ENCODE measurements around the gene TTC7B. TPM values are rescaled to one million over a fixed set of nuclear protein-coding genes. Genes with fewer than 3 reads are reported as not detected.

The TTC7B gene
- total and polyA plus RNA-seq, 9 of the 15 experiments (the other 6 are each of a cell fraction or from before 2014, with no cell fraction given): 2.2 to 77.2 (median 36.7) TPM

DNA sequence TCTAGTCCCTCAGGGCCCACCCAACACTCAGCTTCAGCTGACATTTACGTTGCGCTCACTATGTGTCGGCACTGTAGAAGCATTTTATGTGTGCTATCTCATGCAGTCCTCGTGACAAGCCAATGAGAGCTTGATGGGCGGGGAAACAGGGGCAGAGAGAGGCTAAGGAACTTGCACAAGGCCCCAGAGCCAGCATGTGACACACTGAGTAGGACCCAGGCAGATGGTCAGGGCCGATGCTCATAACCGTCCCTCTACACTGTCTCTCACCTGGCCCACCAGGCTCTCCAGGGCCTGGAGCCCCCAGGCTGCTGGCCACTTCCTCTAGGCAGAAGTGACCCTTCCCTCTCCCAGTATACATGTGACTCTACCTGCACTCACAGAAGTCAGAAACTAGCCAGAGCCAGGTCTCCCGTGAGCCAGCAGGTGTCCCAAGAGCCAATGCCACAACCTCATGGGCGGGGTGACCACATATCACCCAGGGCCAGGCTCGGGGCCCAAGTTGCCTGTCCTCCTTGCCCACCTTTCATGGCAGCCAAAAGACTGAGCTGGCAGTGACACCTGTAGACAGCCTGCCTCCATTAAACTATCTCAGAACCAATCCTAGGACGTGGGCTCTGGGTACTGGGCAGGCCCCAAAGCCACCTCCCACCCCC lies 38.3 kb downstream of the TTC7B start:
- Histone ChIP-seq H3K27me3 (ENCODE audit: control insufficient read depth in 2 of 2, insufficient read depth in 2 of 2, low read length in 2 of 2) (no peaks in the 10 kb centered on the region), H3K4me2 (ENCODE audit: insufficient read depth, low read length) (no peak overlapping the region), H3K36me3 (ENCODE audit: control insufficient read depth, insufficient read depth, low read length) (peaks cover 56% of the 10 kb centered on the region; the same call in 2 of the 3 replicates), H2AFZ (ENCODE audit: low read depth, low read length) (no peak overlapping the region), H3K9me3 (replicated peaks; ENCODE audit: control insufficient read depth, insufficient read depth, low read depth, low read length) (no peaks in the 10 kb centered on the region), H3K9me1 (ENCODE audit: control insufficient read depth, insufficient read depth, low read length) (no peaks in the 10 kb centered on the region), H3K79me2 (ENCODE audit: control insufficient read depth, insufficient read depth, low read length) (no peaks in the 10 kb centered on the region), H3K4me3 (no peak overlapping the region), H3K27ac (ENCODE audit: extremely low read depth, low read depth, low read length) (no peak overlapping the region), H4K20me1 (replicated peaks; ENCODE audit: control insufficient read depth, insufficient read depth, low read length) (no peaks in the 10 kb centered on the region; the same call in 1 of the 2 replicates), H3K9ac (ENCODE audit: insufficient read depth in 1 of 2, low read depth in 2 of 2, low read length in 2 of 2) (peak overlapping the region in 1 of 2 experiments; percentile 64; a peak in 1 of 4 replicates), H3K4me1 (replicated peaks in 1 of 2; ENCODE audit: control insufficient read depth in 2 of 2, insufficient read depth in 2 of 2, low read length in 2 of 2) (peaks cover 2 to 6% of the 10 kb centered on the region in 2 experiments; a peak in 3 of 5 replicates)
- DNase-seq (ENCODE audit: extremely low read depth in 1 of 4, low spot score in 3 of 4): peak in 1 of 4 experiments; percentile 41
- POLR2A ChIA-PET: interaction anchor here (0.6 to 1.6 kb wide), 5 partner anchors 14 to 521 kb away, joined by 3 read pairs; partner anchors contain the start of gene PSMC1
- intact Hi-C loops (cut with micrococcal nuclease): loop anchor here (10.0 kb wide), 1 partner anchor 117 kb away; no protein-coding TSS in a partner anchor
- in situ Hi-C loops (cut with MboI): no loop called here
- TF ChIP-seq, protein P1, sequence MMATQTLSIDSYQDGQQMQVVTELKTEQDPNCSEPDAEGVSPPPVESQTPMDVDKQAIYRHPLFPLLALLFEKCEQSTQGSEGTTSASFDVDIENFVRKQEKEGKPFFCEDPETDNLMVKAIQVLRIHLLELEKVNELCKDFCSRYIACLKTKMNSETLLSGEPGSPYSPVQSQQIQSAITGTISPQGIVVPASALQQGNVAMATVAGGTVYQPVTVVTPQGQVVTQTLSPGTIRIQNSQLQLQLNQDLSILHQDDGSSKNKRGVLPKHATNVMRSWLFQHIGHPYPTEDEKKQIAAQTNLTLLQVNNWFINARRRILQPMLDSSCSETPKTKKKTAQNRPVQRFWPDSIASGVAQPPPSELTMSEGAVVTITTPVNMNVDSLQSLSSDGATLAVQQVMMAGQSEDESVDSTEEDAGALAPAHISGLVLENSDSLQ (IDR thresholded peaks at IDR 0.05): peak; percentile 51; the same call in 1 of the 2 replicates
- TF ChIP-seq CEBPB (tag; IDR thresholded peaks at IDR 0.05) (peak; percentile 61), ZNF408 (CRISPR knock-in tag; IDR thresholded peaks at IDR 0.05; ENCODE audit: low read depth) (no peak)
- TF ChIP-seq, protein P2, sequence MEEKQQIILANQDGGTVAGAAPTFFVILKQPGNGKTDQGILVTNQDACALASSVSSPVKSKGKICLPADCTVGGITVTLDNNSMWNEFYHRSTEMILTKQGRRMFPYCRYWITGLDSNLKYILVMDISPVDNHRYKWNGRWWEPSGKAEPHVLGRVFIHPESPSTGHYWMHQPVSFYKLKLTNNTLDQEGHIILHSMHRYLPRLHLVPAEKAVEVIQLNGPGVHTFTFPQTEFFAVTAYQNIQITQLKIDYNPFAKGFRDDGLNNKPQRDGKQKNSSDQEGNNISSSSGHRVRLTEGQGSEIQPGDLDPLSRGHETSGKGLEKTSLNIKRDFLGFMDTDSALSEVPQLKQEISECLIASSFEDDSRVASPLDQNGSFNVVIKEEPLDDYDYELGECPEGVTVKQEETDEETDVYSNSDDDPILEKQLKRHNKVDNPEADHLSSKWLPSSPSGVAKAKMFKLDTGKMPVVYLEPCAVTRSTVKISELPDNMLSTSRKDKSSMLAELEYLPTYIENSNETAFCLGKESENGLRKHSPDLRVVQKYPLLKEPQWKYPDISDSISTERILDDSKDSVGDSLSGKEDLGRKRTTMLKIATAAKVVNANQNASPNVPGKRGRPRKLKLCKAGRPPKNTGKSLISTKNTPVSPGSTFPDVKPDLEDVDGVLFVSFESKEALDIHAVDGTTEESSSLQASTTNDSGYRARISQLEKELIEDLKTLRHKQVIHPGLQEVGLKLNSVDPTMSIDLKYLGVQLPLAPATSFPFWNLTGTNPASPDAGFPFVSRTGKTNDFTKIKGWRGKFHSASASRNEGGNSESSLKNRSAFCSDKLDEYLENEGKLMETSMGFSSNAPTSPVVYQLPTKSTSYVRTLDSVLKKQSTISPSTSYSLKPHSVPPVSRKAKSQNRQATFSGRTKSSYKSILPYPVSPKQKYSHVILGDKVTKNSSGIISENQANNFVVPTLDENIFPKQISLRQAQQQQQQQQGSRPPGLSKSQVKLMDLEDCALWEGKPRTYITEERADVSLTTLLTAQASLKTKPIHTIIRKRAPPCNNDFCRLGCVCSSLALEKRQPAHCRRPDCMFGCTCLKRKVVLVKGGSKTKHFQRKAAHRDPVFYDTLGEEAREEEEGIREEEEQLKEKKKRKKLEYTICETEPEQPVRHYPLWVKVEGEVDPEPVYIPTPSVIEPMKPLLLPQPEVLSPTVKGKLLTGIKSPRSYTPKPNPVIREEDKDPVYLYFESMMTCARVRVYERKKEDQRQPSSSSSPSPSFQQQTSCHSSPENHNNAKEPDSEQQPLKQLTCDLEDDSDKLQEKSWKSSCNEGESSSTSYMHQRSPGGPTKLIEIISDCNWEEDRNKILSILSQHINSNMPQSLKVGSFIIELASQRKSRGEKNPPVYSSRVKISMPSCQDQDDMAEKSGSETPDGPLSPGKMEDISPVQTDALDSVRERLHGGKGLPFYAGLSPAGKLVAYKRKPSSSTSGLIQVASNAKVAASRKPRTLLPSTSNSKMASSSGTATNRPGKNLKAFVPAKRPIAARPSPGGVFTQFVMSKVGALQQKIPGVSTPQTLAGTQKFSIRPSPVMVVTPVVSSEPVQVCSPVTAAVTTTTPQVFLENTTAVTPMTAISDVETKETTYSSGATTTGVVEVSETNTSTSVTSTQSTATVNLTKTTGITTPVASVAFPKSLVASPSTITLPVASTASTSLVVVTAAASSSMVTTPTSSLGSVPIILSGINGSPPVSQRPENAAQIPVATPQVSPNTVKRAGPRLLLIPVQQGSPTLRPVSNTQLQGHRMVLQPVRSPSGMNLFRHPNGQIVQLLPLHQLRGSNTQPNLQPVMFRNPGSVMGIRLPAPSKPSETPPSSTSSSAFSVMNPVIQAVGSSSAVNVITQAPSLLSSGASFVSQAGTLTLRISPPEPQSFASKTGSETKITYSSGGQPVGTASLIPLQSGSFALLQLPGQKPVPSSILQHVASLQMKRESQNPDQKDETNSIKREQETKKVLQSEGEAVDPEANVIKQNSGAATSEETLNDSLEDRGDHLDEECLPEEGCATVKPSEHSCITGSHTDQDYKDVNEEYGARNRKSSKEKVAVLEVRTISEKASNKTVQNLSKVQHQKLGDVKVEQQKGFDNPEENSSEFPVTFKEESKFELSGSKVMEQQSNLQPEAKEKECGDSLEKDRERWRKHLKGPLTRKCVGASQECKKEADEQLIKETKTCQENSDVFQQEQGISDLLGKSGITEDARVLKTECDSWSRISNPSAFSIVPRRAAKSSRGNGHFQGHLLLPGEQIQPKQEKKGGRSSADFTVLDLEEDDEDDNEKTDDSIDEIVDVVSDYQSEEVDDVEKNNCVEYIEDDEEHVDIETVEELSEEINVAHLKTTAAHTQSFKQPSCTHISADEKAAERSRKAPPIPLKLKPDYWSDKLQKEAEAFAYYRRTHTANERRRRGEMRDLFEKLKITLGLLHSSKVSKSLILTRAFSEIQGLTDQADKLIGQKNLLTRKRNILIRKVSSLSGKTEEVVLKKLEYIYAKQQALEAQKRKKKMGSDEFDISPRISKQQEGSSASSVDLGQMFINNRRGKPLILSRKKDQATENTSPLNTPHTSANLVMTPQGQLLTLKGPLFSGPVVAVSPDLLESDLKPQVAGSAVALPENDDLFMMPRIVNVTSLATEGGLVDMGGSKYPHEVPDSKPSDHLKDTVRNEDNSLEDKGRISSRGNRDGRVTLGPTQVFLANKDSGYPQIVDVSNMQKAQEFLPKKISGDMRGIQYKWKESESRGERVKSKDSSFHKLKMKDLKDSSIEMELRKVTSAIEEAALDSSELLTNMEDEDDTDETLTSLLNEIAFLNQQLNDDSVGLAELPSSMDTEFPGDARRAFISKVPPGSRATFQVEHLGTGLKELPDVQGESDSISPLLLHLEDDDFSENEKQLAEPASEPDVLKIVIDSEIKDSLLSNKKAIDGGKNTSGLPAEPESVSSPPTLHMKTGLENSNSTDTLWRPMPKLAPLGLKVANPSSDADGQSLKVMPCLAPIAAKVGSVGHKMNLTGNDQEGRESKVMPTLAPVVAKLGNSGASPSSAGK (IDR thresholded peaks at IDR 0.05): peak; percentile 50; the same call in 1 of the 2 replicates
- no TSS peak for BruUV-seq (replicated peaks)
- CTCF ChIA-PET (ENCODE audit: low intra/inter-chr PET ratio): no interaction called here
- peak; percentile 77 for ATAC-seq
- FAIRE-seq: no peak
- WGBS (ENCODE audit: insufficient coverage, low coverage, missing lambda C conversion rate): 63% methylated on average over 8 of the region's 11 CpGs

Measured in K562 (cell line).